WTC11 (cell line): Measurements from ENCODE around the gene SHANK1. TPM values are rescaled to one million over a fixed set of nuclear protein-coding genes. Genes with fewer than 3 reads are reported as not detected.

Experiments used
- ATAC-seq: fragments of 200-7000 bp; cut with Tn5 transposase; 2 replicates; pipeline ENCODE4 v1.10.0; 2021; ENCODE audit warnings: mild to moderate bottlenecking, moderate library complexity
- CTCF ChIA-PET: fragments of 300-600 bp; sonication (Branson Sonifier 250); formaldehyde crosslinking; loops from one replicate; lab custom pipeline; 2021; ENCODE audit warnings: antibody characterized with exemption; lab: Charles Lee
- POLR2A ChIA-PET: fragments of 350-600 bp; sonication (Branson Sonifier 250); formaldehyde crosslinking; loops from one replicate; lab custom pipeline; 2021; ENCODE audit warnings: antibody characterized with exemption; lab: Charles Lee
- DNase-seq: peaks from one replicate; pipeline ENCODE4 v3.0.0; 2021; ENCODE audit warnings: low spot score
- H3K27ac Mint-ChIP-seq: 2 replicates; pipeline ENCODE4 v1.8.0; 2021; ENCODE audit warnings: mixed read lengths
- H3K27me3 Mint-ChIP-seq: 2 replicates; pipeline ENCODE4 v1.8.0; 2021; ENCODE audit warnings: low read depth, mild to moderate bottlenecking, moderate library complexity, mixed read lengths
- H3K36me3 Mint-ChIP-seq: 2 replicates; pipeline ENCODE4 v1.8.0; 2021; ENCODE audit warnings: mixed read lengths
- H3K4me1 Mint-ChIP-seq: 2 replicates; pipeline ENCODE4 v1.8.0; 2022; ENCODE audit warnings: mixed read lengths
- H3K4me3 Mint-ChIP-seq: 2 replicates; pipeline ENCODE4 v1.8.0; 2021; ENCODE audit warnings: mild to moderate bottlenecking, moderate library complexity, mixed read lengths
- H3K9me3 Mint-ChIP-seq: 2 replicates; pipeline ENCODE4 v1.8.0; 2021; ENCODE audit warnings: mixed read lengths
- CBFB ChIP-seq: sonication (generic); formaldehyde crosslinking; IDR thresholded peaks from 2 replicates; pipeline ENCODE4 v1.8.1; 2022; ENCODE audit warnings: mild to moderate bottlenecking, low read depth, missing genetic modification reagents
- CREB1 ChIP-seq: sonication (generic); formaldehyde crosslinking; IDR thresholded peaks from 2 replicates; pipeline ENCODE4 v1.8.0; 2023; ENCODE audit warnings: mild to moderate bottlenecking, missing genetic modification reagents
- CREM ChIP-seq: sonication (generic); formaldehyde crosslinking; IDR thresholded peaks from 2 replicates; pipeline ENCODE4 v1.8.1; 2022; ENCODE audit warnings: mild to moderate bottlenecking, missing genetic modification reagents, moderate library complexity
- ESRRA ChIP-seq: sonication (generic); formaldehyde crosslinking; IDR thresholded peaks from 2 replicates; pipeline ENCODE4 v1.8.1; 2022; ENCODE audit warnings: mild to moderate bottlenecking, missing genetic modification reagents, borderline replicate concordance
- ETV6 ChIP-seq: sonication (generic); formaldehyde crosslinking; IDR thresholded peaks from 2 replicates; pipeline ENCODE4 v1.8.1; 2022; ENCODE audit warnings: mild to moderate bottlenecking, missing genetic modification reagents
- GTF2I ChIP-seq: fragments of 250-450 bp; sonication (Bioruptor Pico); conservative IDR thresholded peaks from 2 replicates; pipeline ENCODE4 v1.4.0; 2021; ENCODE audit warnings: mild to moderate bottlenecking
- HMGA2 ChIP-seq: fragments of 250-450 bp; sonication (Bioruptor Pico); IDR thresholded peaks from 2 replicates; pipeline ENCODE4 v1.4.0; 2021; ENCODE audit warnings: mild to moderate bottlenecking, moderate library complexity
- IRF2 ChIP-seq: sonication (generic); formaldehyde crosslinking; IDR thresholded peaks from 2 replicates; pipeline ENCODE4 v1.8.0; 2022; ENCODE audit warnings: low read depth, missing genetic modification reagents, borderline replicate concordance
- MYBL2 ChIP-seq: sonication (generic); formaldehyde crosslinking; IDR thresholded peaks from 2 replicates; pipeline ENCODE4 v1.8.1; 2023; ENCODE audit warnings: mild to moderate bottlenecking, moderate library complexity, missing genetic modification reagents
- RORB ChIP-seq: fragments of 250-450 bp; sonication (Bioruptor Pico); IDR thresholded peaks from 2 replicates; pipeline ENCODE4 v1.9.0; 2021; ENCODE audit warnings: mild to moderate bottlenecking
- SMAD4 ChIP-seq: sonication (generic); formaldehyde crosslinking; IDR thresholded peaks from 2 replicates; pipeline ENCODE4 v1.8.0; 2022; ENCODE audit warnings: mild to moderate bottlenecking, missing genetic modification reagents
- ZNF121 ChIP-seq: sonication (generic); formaldehyde crosslinking; IDR thresholded peaks from 2 replicates; pipeline ENCODE4 v1.8.0; 2023; ENCODE audit warnings: missing genetic modification reagents
- ZNF423 ChIP-seq: fragments of 250-450 bp; sonication (Bioruptor Pico); IDR thresholded peaks from 2 replicates; pipeline ENCODE4 v2.1.2; 2022; ENCODE audit warnings: mild to moderate bottlenecking, moderate library complexity
- total RNA-seq: library from RNA; stranded (reverse); gene quantifications from 3 replicates; pipeline ENCODE4 v1.2.3, GENCODE V29; 2021
- TF ChIP-seq, protein P1 (sequence below): sonication (generic); formaldehyde crosslinking; IDR thresholded peaks from 2 replicates; pipeline ENCODE4 v1.8.0; 2023; ENCODE audit warnings: missing genetic modification reagents, mild to moderate bottlenecking, borderline replicate concordance
- TF ChIP-seq, protein P2 (sequence below): sonication (generic); formaldehyde crosslinking; IDR thresholded peaks from 2 replicates; pipeline ENCODE4 v1.8.1; 2023; ENCODE audit warnings: mild to moderate bottlenecking, missing genetic modification reagents
- TF ChIP-seq, protein P3 (sequence below): sonication (generic); formaldehyde crosslinking; IDR thresholded peaks from 2 replicates; pipeline ENCODE4 v1.8.0; 2022; ENCODE audit warnings: mild to moderate bottlenecking, missing genetic modification reagents
- TF ChIP-seq, protein P4 (sequence below): sonication (generic); formaldehyde crosslinking; IDR thresholded peaks from 2 replicates; pipeline ENCODE4 v1.8.0; 2023; ENCODE audit warnings: mild to moderate bottlenecking, missing genetic modification reagents
- TF ChIP-seq, protein P5 (sequence below): sonication (generic); formaldehyde crosslinking; IDR thresholded peaks from 2 replicates; pipeline ENCODE4 v1.8.1; 2023; ENCODE audit warnings: mild to moderate bottlenecking, missing genetic modification reagents, moderate library complexity
- TF ChIP-seq, protein P6 (sequence below): fragments of 250-450 bp; sonication (Bioruptor Pico); conservative IDR thresholded peaks from 2 replicates; pipeline ENCODE4 v1.9.0; 2021; ENCODE audit warnings: mild to moderate bottlenecking

The SHANK1 gene
- total RNA-seq, 1 experiment from 2014 or later: 8.7 TPM

DNA sequence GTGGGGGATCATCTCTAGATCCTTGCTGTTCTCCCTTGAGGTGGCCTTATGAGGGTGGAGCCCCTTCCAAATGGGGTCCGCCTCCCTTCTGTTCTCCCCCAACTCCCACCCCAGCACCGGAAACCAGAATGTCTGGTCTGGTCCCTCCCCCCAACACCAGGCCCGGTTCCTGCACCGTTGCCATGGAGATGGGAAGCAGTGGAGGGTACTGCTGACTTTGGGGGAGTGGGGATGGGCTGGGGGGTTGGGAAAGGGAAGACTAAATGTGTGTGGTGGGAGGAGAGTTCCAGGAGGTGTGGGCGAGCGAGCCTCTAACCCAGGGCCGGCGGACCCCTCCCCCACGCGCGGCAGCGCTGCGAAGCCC is 1.7 kb downstream of the SHANK1 start (continued):
- TF ChIP-seq, protein P1, sequence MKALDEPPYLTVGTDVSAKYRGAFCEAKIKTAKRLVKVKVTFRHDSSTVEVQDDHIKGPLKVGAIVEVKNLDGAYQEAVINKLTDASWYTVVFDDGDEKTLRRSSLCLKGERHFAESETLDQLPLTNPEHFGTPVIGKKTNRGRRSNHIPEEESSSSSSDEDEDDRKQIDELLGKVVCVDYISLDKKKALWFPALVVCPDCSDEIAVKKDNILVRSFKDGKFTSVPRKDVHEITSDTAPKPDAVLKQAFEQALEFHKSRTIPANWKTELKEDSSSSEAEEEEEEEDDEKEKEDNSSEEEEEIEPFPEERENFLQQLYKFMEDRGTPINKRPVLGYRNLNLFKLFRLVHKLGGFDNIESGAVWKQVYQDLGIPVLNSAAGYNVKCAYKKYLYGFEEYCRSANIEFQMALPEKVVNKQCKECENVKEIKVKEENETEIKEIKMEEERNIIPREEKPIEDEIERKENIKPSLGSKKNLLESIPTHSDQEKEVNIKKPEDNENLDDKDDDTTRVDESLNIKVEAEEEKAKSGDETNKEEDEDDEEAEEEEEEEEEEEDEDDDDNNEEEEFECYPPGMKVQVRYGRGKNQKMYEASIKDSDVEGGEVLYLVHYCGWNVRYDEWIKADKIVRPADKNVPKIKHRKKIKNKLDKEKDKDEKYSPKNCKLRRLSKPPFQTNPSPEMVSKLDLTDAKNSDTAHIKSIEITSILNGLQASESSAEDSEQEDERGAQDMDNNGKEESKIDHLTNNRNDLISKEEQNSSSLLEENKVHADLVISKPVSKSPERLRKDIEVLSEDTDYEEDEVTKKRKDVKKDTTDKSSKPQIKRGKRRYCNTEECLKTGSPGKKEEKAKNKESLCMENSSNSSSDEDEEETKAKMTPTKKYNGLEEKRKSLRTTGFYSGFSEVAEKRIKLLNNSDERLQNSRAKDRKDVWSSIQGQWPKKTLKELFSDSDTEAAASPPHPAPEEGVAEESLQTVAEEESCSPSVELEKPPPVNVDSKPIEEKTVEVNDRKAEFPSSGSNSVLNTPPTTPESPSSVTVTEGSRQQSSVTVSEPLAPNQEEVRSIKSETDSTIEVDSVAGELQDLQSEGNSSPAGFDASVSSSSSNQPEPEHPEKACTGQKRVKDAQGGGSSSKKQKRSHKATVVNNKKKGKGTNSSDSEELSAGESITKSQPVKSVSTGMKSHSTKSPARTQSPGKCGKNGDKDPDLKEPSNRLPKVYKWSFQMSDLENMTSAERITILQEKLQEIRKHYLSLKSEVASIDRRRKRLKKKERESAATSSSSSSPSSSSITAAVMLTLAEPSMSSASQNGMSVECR (CRISPR knock-in tag): no peak

DNA sequence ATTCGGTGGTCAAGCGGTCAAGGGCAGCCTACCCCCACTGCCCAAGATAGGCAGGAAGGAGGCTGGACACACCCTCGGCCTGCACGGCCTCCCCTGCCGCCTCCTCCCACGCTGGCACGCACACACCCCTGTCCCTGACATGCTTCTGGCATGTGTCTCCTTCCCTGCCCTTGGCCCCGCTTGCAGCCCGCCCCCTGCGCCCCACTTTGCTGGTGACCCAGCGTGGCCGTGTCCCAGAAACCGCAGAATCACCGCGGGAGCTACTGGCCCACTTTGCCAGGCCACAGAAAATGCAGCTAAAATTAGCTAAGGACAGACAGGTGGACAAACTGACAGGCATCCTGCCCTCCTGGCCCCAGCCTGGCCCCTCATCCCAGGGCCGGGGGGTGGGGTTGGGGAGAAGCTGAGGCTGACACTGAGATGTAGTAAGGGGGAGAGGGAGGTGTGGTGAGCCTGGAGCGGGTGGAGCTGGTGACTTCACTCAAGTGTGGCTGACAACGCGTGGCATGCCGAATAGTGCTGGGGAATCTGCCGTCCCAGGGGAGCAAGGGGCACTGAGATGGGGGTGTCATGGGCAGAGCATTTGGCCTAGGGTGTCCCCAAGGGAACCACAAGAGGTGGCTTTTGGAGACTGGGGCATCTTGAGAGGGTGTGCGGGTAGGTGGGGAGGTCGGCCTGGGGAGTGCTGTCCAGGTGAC is 2.4 kb downstream of the SHANK1 start:
- ChIA-PET CTCF (interaction anchor here (0.6 to 1.9 kb wide), 8 partner anchors 7 to 1873 kb away, joined by 3 to 11 read pairs (median 6); no protein-coding TSS in a partner anchor), POLR2A (interaction anchor here (1.0 kb wide), 1 partner anchor 76 kb away, joined by 3 read pairs; no protein-coding TSS in a partner anchor)
- H3K9me3 Mint-ChIP-seq: no peaks in the 10 kb centered on the region
- H3K4me3 Mint-ChIP-seq: peak overlapping the region; percentile 58
- H3K4me1 Mint-ChIP-seq: peaks cover 32% of the 10 kb centered on the region
- TF ChIP-seq RORB (CRISPR knock-in tag) (no peak), HMGA2 (CRISPR knock-in tag) (no peak), CREB1 (CRISPR knock-in tag) (no peak), ZNF121 (no peak), SMAD4 (CRISPR knock-in tag) (no peak), ZNF423 (CRISPR knock-in tag) (no peak), GTF2I (no peak), CREM (CRISPR knock-in tag) (no peak), MYBL2 (CRISPR knock-in tag) (no peak), CBFB (CRISPR knock-in tag) (no peak), ETV6 (no peak), ESRRA (CRISPR knock-in tag) (no peak), IRF2 (no peak)
- TF ChIP-seq, protein P2, sequence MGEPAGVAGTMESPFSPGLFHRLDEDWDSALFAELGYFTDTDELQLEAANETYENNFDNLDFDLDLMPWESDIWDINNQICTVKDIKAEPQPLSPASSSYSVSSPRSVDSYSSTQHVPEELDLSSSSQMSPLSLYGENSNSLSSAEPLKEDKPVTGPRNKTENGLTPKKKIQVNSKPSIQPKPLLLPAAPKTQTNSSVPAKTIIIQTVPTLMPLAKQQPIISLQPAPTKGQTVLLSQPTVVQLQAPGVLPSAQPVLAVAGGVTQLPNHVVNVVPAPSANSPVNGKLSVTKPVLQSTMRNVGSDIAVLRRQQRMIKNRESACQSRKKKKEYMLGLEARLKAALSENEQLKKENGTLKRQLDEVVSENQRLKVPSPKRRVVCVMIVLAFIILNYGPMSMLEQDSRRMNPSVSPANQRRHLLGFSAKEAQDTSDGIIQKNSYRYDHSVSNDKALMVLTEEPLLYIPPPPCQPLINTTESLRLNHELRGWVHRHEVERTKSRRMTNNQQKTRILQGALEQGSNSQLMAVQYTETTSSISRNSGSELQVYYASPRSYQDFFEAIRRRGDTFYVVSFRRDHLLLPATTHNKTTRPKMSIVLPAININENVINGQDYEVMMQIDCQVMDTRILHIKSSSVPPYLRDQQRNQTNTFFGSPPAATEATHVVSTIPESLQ (CRISPR knock-in tag): no peak
- TF ChIP-seq, protein P3, sequence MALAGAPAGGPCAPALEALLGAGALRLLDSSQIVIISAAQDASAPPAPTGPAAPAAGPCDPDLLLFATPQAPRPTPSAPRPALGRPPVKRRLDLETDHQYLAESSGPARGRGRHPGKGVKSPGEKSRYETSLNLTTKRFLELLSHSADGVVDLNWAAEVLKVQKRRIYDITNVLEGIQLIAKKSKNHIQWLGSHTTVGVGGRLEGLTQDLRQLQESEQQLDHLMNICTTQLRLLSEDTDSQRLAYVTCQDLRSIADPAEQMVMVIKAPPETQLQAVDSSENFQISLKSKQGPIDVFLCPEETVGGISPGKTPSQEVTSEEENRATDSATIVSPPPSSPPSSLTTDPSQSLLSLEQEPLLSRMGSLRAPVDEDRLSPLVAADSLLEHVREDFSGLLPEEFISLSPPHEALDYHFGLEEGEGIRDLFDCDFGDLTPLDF: no peak
- TF ChIP-seq, protein P4, sequence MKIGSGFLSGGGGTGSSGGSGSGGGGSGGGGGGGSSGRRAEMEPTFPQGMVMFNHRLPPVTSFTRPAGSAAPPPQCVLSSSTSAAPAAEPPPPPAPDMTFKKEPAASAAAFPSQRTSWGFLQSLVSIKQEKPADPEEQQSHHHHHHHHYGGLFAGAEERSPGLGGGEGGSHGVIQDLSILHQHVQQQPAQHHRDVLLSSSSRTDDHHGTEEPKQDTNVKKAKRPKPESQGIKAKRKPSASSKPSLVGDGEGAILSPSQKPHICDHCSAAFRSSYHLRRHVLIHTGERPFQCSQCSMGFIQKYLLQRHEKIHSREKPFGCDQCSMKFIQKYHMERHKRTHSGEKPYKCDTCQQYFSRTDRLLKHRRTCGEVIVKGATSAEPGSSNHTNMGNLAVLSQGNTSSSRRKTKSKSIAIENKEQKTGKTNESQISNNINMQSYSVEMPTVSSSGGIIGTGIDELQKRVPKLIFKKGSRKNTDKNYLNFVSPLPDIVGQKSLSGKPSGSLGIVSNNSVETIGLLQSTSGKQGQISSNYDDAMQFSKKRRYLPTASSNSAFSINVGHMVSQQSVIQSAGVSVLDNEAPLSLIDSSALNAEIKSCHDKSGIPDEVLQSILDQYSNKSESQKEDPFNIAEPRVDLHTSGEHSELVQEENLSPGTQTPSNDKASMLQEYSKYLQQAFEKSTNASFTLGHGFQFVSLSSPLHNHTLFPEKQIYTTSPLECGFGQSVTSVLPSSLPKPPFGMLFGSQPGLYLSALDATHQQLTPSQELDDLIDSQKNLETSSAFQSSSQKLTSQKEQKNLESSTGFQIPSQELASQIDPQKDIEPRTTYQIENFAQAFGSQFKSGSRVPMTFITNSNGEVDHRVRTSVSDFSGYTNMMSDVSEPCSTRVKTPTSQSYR: no peak
- TF ChIP-seq, protein P5, sequence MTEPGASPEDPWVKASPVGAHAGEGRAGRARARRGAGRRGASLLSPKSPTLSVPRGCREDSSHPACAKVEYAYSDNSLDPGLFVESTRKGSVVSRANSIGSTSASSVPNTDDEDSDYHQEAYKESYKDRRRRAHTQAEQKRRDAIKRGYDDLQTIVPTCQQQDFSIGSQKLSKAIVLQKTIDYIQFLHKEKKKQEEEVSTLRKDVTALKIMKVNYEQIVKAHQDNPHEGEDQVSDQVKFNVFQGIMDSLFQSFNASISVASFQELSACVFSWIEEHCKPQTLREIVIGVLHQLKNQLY (CRISPR knock-in tag): no peak
- TF ChIP-seq, protein P6, sequence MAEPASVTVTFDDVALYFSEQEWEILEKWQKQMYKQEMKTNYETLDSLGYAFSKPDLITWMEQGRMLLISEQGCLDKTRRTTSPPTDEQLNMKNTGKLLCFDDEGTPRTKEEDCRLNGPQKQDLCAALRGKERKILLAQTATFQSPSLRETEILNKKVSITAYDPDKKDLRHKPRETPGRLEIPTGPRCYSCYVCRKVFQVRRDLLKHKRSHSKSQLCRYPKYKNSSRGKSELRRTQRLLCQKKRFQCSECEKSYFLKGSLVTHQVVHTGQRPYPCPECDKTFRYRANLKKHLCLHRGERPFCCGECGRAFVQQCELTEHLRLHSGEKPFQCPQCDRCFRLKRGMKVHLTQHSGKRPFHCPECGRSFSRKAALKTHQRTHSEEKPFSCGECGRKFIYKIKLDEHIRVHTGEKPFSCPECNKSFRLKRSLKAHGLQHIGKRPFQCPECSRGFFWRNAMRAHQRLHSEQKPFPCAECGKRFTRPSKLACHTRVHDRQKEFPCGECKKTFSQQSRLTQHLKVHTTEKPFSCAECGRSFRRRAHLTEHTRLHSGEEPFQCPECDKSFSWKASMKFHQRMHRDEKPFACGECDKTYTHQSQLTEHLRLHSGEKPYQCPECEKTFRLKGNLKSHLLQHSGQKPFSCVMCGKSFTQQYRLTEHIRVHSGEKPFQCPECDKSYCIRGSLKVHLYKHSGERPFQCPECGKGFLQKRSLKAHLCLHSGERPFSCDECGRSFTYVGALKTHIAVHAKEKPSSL: no peak
- no peak overlapping the region for H3K27ac Mint-ChIP-seq
- ATAC-seq (no peak), DNase-seq (no peak)
- H3K27me3 Mint-ChIP-seq: peaks cover 39% of the 10 kb centered on the region
- H3K36me3 Mint-ChIP-seq: no peaks in the 10 kb centered on the region
